ENCODE results near the gene SCN1B. TPM values are rescaled to one million over a fixed set of nuclear protein-coding genes. Genes with fewer than 3 reads are reported as not detected.
"Not testable (repeated sequence)": the region's sequence is repeated elsewhere in the genome, so short reads cannot be mapped to it uniquely, and the experiment has no call there.

SCN1B gene
- total RNA-seq, 1 experiment from 2014 or later, result 2.9 TPM

DNA sequence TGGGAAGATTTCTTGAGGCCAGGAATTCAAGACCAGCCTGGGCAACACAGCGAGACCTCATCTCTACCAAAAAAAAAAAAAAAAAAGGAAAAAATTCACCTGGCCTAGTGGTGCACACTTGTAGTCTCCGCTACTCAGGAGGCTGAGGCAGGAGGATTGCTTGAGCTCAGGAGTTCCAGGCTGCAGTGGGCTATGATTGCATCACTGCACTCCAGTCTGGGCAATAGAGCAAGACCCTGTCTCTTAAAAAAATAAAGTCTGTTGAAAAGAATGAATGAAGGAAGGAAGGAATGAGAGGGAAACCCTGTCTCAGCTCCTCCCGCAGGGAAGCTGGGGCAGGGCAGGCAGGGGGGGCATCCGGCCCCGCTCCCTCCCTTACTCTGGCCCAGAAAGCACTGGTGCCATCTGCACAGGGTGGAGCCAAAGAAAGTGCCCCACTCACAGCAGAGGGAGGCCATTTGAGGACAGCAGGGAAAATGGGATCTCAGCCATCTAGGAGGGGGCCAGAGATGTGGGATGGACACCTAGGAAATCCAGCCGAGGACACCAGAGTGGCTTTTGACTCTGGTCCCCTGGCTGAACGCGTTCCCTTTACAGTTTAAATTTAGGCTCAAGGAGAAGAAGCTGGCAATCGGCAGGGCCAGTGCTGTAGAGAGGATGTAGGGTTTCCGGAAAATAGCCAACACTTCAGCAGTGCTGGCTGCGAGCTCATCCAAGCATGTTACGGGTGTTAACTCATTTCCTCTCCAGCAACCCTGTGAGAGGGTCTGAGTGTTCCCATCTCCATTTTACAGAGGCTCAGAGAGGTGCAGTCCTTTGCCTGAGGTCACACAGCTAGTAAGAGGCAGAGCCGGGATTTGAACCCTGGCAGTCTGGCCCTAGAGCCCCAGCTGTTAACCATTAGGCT lies 7.7 kb downstream of the SCN1B start:
- DNase-seq (ENCODE audit: low read depth), result peak; percentile 41

DNA sequence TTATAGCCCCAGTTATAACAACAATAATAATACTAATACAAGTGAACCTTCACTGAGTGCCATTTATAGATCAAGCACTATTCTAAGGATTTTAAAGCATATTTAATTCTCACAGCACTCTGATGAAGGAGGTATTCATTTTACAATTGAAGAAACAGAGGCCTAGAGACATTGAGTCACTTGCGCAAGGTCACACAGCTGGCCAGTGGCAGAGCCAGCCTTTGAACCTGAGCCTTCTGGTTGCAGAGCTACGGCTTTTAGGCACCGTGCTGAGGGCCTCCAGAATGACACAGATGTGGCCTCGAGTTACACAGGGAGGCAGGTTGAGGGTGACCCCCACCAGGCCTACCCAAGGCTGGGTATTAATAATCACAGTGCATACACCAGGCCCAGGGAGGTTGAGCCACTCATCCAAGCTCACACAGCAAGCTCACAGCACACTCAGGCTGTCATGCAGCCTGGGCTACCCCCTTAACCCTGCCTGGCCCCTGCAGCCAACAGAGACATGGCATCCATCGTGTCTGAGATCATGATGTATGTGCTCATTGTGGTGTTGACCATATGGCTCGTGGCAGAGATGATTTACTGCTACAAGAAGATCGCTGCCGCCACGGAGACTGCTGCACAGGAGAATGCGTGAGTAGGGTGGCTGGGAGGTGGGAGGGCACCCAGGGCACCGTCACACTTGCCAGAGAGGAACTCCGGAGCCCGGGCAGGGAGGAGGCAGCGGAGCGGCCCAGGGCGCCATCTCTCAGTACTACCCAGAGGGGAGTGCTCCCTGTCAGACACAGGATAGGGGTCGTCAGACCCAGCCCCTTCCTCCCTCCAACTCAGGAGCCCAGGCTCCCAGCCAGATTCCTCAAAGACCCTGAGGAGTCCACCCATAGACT lies 8.6 kb downstream of the SCN1B start:
- no peak for DNase-seq (ENCODE audit: low read depth)

DNA sequence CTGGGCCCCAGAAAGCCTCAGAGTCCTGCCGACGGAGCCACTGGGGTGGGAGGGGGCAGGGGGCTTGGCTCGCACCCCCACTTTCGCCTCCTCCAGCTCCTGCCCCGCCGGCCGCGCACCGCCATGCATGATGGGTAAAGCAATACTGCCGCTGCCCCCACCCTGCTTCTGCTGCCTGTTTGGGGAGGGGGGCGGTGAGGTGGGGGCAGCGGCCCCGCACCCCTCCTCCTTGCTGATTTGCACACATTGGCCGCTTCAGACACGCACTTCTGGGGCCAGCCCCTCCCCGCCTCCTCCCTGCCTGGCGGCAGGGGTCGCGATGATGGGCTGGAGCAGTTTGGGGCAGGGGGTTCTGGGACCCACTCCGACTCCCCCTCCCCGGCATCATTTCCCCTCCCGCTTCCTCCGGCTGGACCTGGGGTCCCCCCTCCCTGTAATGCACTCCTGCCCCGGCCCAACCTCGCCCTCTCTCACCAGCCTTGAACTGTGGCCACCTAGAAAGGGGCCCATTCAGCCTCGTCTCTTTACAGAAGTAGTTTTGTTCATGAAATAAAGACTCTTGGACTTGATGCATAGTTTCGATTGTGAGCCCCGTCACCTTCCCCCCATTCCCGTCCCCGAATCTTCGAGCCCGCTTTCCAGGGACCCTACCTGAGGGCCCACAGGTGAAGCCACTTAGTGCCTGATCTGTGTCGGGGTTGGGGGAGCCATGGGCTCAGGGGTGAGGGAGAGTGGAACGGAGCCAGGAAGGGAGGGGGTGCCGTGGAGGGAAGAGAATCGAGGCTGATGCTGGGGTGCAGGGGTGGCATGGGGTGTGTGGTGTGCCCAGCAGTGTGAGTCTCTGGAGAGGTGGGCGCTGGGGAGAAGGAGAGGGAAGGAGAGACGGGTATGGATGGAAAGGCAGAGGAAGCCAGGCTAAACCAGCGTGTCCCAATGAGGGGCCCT lies 9.9 kb downstream of the SCN1B start:
- no peak for DNase-seq (ENCODE audit: low read depth)

DNA sequence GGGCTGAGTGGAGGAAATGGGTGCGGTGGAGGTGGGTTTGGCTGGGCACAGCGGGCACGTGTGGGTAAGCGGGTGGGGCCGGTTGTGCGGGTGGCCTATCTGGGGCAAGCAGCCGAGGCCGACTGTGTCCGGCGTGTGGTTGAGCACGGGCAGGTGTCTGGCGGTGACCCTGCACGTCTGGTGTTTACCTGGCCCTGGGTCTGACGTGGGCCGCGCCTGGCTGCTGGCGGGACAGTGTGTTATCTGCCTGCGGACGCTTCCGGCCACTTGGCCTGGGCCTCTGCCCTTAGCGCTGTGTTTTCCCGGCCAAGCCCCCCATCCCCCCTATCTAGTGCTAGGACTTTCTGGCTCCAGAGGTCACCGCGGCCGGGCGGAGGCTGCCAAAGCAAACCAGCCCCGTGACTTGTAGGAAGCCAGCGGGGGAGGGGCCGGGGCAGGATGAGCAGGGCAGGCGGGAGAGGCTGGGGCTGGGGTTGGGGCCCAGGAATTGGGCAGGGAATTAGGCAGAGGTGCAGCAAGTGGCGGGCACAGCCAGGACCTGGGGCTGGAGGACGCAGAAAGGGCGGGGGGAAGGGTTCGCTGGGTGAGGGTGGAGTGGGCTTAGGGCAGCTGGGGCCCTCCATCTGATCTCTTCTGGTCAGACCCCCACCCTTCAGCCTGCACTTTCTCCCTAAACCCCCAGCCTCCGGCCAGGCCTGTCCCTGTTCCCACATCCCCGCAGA lies 10.7 kb downstream of the SCN1B start:
- DNase-seq (ENCODE audit: low read depth), result no peak

- no peak for DNase-seq (ENCODE audit: low read depth)
These were observed 11.3 kb downstream of the SCN1B start, which contains the start of gene HPN for GRCh38 chr19:35041548-35042055. HPN (plus strand) TSS chr19:35041721; CDS start chr19:35042507, 786 bp downstream.

GRCh38 chr19:35042056-35042730 lies 11.9 kb downstream of the SCN1B start:
- no peak for DNase-seq (ENCODE audit: low read depth)

DNA sequence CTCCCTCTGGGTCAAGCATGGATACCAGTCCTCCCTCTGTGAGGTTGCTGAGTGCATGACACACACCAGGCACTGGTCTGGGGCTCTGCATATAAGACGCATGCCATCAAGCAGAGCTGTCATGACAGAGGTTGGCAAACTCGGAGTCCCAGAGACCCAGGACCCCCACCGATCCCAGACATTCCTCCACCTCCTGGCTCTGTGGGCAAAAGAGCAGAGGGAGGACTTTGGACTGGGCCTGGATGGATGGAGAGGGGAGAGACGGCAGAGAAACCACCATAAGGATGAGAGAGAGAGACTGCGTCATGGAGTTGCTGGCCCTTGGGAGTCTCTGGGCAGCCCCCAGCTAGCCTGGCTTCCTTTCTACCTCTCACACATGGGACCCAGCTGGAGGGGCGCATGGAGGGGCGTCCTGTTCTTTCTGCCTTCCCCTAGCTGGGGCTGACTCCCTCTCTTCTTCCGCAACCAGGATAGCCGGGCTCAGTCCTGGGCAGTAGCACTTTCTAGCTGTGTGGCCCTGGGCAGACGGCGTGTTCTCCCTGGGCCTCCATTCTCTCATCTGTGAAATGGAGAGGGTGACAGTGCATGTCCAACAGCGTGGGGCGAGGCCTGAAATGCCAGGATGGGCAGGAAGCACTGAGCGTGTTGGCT lies 12.8 kb downstream of the SCN1B start:
- DNase-seq (ENCODE audit: low read depth), result no peak

DNA sequence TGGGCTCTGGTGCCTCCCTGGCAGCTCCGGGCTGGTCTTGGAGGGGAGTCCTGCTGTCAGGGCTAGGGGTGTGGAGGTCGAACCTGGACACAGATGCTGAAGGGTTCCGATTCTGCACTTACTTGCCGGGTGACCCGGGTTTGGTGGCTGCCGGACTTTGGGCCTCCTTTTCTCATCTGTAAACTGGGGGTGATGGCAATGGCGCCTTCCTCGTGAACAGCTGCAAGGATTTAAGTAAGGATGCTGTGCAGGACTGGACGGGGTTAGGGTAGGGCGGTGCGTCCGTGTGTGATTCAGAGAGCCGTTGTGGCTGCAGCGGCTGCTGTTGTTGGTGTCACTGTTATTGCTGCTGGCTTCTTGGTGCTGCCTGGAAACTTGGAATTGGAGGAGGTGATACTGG lies 13.6 kb downstream of the SCN1B start:
- no peak for DNase-seq (ENCODE audit: low read depth)

DNA sequence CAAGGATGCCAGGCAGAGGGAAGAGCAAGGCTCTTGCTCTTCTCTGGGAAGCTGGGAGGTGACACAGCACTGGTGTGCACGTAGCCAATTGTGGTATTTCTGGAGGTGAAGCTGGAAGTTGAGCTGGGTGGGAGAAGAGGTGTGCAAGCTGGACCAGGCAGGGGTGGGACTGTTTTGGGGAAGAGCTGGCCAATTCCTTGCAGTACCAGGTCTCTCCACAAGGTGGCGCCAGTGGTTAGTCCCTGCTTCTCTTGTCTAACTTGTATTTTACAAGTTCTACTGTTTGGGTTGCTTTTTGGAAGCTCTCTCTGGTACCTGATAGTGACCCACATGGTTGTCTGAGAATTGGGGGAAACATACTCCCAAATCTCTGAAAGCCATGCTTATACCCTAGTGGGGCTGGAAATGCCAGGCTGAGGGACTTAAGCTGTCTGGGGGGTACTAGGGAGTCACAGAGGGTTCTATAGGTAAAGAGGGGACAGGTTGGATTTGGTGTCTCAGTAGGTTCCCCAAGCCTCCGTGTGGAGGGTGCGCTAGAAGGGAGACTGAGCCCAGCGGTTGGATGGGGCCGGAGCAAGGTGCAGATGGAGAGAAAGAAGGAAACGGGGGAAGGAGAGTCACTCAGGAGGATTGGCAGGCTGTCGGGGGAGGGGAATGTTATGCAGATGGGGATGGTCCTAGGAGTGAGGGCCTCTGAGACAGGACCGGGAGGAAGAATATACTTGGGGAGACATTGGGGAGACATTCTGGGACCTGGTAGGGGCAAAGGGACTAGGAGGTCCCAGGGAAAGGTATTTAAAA lies 14.2 kb downstream of the SCN1B start:
- DNase-seq (ENCODE audit: low read depth), result peak; percentile 62

DNA sequence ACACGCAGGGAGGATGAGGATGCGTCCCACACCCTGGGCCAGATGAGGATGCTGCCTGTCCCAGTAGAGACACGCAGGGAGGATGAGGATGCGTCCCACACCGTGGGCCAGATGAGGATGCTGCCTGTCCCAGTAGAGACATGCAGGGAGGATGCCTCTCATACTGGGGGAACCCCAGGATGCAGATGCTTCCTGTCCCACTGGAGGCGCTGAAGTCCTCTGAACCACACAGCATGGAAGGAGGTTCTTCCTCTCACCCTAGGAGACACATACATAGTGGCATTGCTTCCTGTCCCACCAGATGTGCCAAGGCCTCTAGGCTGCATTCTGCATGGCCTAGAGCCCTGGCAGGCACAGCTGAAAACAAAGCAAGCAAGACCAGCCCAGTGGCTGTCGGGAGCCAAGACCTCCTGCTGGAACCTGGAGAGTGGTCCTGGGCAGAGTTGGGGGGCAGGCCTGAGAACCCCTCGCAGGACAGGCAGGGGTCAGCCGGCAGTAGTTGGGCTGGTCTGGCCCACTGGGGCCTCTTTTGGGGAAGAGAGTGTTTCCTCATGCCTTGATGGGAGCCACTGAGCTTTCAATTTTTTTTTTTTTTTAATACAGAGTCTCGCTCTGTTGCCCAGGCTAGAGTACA lies 15.5 kb downstream of the SCN1B start:
- peak; percentile 56 for DNase-seq (ENCODE audit: low read depth)

- DNase-seq (ENCODE audit: low read depth), result no peak
These were observed 16.2 kb downstream of the SCN1B start for GRCh38 chr19:35046461-35046860.

DNA sequence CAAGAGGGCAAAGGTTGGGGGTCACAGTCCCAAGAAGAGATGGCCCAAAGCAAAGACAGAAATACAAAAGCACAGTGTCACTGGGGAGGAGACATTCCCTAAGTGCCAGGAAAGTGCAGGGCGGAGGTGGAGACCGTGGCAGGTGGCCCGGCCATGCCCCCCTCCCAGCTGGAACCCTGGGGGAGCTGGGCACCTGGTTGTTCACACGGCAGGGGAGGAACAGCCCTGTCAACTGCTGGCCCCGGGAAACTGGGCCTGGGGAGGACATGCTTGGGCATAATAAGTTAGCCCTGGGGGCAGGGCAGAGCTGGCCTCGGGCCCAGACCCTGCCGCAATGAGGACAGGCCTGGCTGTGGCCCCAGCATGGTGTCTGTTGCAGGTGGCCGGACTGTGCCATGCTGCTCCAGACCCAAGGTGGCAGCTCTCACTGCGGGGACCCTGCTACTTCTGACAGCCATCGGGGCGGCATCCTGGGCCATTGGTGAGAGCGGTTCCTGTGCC lies 18.7 kb downstream of the SCN1B start:
- no peak for DNase-seq (ENCODE audit: low read depth)

DNA sequence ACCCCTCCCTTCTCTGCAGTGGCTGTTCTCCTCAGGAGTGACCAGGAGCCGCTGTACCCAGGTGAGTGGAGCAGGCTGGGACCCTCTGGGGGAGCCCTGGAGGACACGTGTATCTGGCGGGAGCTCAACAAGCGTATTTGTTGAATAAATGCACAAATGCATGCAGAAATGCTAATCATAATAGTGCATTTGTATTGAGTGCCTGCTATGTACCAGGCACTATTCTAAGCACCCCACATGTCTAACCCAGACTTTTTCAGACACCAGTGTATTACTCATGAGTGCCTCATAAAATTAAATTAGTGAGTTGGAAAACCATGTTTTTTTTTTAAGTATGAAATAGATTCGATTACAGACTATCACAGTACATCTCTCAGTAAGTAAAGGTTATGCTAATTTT lies 19.2 kb downstream of the SCN1B start:
- DNase-seq (ENCODE audit: low read depth), result no peak

- DNase-seq (ENCODE audit: low read depth), result not testable (repeated sequence)
These were observed 20.4 kb downstream of the SCN1B start for GRCh38 chr19:35050662-35051061.

- not testable (repeated sequence) for DNase-seq (ENCODE audit: low read depth)
These were observed 21.0 kb downstream of the SCN1B start for GRCh38 chr19:35051268-35051667.

- DNase-seq (ENCODE audit: low read depth), result no peak
These were observed 21.5 kb downstream of the SCN1B start for GRCh38 chr19:35051796-35052195.

GRCh38 chr19:35052599-35053190 lies 22.4 kb downstream of the SCN1B start:
- no peak for DNase-seq (ENCODE audit: low read depth)
